ENCODE results near the gene HOATZ.

Gene HOATZ

GRCh38 chr11:111514216-111515031 is at the start of gene HOATZ:
Gene HOATZ, plus strand, starts transcription at chr11:111514778. Its CDS starts 7 bp downstream, at chr11:111514785.
- peak; percentile 72 for DNase-seq

- DNase-seq, result no peak
Measured at GRCh38 chr11:111465400-111465799, 49.2 kb upstream of the HOATZ start.

DNA sequence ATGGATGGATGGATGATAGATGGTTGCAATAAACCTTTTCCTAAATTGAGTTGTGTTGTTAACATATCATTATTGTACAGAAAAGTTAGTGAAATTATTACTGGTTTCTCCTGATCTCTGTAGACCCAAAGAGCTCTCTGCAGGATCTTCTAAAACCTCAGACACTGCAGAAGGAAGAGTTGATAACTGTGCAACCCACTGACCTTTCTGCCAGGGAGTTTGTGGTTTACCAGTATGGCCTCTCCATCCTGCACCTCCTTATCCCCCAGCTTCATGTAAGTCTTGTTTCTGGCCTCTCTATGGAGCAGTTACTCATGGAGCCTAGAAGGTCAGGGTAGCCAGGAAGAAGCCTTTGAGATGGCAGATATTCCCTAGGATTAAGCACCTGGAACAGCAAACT is 48.0 kb upstream of the HOATZ start:
- DNase-seq, result no peak

DNA sequence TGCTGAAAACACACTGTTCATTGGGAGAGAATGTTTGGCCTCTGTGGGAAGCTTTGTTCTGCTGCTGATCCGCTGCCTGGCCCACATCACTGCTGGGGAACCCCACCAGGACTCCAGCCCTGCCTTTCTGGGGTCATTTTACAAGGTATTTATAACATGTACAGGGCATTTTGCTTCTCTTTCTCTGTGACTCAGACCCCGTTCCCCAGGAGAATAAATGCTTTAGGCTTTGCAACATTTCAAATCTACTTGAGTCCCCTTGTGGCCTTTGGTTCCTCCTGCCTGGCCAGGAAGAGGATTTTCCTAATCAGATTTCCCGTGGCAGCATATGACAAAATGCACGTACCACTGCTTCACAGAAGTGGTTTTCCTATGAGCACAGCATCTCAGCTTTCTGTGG is 45.4 kb upstream of the HOATZ start:
- DNase-seq, result no peak

GRCh38 chr11:111472228-111472627 is 42.4 kb upstream of the HOATZ start:
- no peak for DNase-seq

GRCh38 chr11:111474432-111474831 is 40.1 kb upstream of the HOATZ start:
- DNase-seq, result no peak

GRCh38 chr11:111476366-111476765 is 38.2 kb upstream of the HOATZ start:
- no peak for DNase-seq

GRCh38 chr11:111476956-111477355 is 37.6 kb upstream of the HOATZ start:
- DNase-seq, result no peak

DNA sequence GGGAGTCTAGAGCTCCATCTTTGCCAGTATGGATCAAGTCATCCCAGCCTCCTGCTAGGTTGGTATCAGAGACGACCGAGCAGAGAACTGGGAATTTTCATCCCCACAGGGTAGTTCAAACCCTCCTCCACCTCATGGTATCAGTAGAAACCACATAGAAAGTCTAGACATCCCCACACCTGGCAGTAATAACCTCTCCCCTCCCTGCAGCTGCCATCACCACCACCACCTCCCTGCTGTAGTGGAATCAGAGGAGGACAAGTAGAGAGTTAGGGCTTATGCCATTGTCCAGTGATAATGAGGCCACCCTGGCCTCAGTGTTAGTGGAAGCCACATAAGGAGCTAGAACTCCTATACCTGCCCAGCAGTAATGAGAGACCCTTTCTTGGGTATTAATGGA is 36.7 kb upstream of the HOATZ start:
- DNase-seq, result no peak

- no peak for DNase-seq
Measured at GRCh38 chr11:111479666-111480065, 34.9 kb upstream of the HOATZ start.

DNA sequence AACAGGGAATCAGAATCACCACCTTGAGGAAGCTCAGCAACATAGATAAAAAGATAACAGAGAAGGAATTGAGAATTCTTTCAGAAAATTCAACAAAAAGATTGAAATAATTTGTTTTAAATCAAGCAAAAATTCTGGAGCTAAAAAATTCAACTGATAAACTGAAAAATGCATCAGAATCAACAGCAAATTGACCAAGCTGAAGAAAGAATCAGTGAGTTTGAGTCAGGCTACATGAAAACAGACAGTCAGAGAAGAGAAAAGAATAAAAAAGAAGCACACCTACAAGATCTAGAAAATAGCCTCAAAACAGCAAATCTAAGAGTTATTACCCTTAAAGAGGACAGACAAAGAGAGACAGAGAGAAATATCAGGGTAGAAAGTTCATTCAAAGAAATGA is 31.1 kb upstream of the HOATZ start:
- DNase-seq, result no peak

DNA sequence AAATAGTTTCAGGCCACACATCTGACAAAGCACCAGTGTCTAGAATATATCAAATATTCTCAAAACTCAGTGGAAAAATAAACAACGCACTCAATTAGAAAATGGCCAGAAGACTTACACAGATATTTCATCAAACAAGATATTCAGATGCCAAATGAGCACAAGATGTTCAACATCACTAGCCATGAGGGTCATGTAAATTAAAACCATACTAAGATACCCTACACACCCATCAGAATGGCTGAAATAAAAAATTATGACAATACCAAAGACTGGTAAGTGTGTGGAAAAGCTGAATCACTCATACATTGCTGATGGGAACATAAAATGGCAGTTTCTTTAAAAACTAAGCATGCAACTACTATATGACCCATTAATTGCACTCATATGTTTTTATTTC is 24.1 kb upstream of the HOATZ start:
- DNase-seq, result no peak

- no peak for DNase-seq
Measured at GRCh38 chr11:111494040-111494439, 20.5 kb upstream of the HOATZ start.

GRCh38 chr11:111499483-111499882 is 15.1 kb upstream of the HOATZ start:
- DNase-seq, result no peak

GRCh38 chr11:111500481-111500880 is 14.1 kb upstream of the HOATZ start:
- no peak for DNase-seq

DNA sequence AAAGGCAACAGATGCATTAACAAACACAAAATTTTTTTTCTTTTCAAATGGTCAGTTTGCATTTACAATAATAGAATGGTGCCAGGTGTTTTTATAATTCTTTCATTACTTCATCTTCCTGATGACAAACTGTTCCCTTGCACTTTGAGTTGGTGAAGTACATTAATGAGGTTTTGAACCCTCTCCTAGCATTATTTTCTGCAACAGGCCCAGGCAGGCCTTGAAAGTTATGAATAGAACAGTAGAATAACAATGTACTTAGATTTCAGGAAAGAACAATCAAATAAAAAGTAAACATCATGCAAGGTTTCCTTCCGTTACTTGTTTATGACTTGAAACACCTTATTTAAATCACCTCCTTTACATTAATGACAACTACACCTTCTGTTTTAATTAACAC is 12.0 kb upstream of the HOATZ start:
- no peak for DNase-seq

DNA sequence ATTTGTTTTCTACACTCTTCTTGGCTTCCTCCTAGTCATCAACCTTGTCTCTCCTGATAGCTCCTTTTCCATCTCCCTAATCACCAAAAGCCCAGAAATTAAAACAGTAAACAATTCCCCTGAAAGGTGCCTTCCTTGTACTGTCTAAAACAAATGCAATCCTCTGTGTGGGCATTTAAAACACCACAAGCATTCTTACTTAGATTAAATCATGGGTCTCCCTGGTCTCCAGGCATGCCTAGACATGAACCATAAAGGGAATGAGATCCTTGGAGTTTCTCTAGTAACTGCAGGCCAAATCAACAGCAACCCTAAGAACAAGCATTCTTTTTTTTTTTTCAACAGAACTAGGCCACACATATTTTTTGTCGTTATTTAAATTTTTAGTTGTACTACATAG is 4.3 kb upstream of the HOATZ start:
- DNase-seq, result no peak

DNA sequence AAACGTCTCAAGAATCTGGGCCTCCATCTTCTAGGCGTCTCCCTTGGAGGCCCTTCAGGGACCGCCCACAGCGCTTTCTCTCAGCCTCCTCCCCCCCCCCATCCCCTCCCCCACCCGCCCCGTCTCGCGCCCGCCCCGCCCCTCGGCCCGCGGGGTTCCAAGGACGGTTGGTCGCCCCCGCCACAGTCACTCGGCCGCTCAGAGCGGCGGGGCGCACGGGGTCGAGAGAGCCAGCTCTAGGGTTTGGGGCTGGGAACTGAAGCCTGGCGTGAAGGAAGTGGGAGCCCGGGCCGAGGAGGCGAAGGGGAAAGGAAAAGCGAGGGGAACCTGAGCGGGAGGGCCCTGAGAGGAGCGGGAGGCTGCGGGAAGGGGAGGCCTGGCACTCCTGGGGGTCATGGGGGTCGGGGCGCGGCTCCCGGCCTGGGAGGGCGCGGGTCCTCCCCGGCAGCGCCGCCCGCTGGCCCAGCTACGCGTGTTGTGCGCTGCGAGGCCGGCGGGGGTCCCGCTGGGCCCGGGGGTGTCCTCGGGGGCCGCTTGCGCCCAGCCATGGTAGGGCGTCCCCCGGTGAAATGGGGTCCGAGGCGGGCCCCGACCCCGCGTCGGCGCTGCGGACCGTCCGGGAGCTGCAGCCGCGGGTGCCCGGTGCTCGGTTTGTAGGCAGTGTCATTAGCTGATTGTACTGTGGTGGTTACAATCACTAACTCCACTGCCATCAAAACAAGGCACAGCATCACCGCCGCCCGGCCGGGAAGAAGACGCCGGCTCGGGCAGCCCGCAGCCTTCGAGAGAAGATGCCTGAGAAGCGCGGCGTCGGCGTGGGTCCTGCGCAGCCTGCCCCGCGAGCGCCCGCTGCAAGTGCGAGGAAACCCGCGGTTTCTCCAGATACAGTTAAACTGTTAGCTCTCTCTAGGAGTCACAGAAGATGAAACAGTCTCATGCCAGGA is 2.0 kb upstream of the HOATZ start, which contains the start of gene BTG4:
TSS of gene BTG4 (minus strand) at position 91 of the 944 bp plus-strand sequence. CDS start 13,610 bp downstream, outside the sequence.
- DNase-seq, result peak; percentile 67

GRCh38 chr11:111513240-111513605 is 1.4 kb upstream of the HOATZ start:
- DNase-seq, result no peak

DNA sequence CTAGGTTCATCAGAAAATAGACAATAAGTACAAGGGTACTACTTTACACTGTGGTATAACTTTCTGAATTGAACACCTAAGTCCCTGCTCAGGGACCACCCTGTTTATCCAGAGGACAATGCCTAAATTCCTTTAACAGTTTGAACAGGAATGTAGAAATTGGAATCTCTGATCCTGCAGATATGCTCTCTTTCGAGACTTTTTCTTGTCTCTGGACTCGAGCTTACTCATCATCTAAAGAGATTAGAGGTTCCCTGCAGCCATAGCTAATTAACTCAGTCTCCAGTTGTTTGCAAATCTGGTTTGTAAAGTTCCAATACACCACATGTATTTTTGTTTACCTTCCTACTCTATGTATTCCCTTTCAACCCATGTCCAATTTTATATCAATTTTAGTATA is 1.0 kb downstream of the HOATZ start:
- DNase-seq, result no peak

GRCh38 chr11:111518668-111519067 is 4.1 kb downstream of the HOATZ start:
- DNase-seq, result no peak

DNA sequence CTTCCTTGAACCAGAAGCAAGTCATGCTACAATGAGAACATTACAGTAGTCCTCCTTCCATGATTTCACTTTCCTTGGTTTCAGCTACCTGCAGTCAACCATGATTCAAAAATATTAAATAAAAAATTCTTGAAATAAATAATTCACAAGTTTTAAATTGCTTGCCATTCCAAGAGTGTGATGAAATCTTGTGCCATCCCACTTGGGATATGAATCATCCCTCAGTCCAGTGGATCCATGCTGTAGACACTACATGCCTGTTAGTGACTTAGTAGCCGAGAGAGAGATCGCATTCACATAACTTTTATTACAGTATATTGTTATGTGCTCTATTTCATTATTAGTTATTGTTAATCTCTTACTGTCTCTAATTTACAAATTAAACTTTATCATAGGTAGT is 6.0 kb downstream of the HOATZ start:
- DNase-seq, result no peak

DNA sequence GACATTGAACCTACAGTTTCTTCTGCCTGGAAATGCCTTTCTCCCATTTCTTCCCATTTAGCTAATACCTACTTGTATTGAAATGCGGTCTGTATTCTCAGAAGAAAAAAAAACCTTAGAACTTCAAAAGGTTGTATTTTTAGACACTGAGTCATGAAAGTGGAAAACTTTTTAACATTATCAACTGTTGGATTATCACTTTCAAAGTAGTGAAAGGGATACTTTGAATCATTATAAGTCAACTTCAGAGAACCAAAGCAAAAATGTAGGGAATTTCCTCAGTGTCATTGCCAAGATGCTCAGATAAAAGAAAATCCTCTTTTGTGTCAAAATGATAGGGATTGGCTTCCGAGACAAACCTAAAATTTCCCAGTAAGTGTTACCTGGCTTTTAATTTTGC is 6.6 kb downstream of the HOATZ start:
- no peak for DNase-seq

GRCh38 chr11:111522426-111522825 is 7.8 kb downstream of the HOATZ start:
- no peak for DNase-seq

Measured in activated CD8-positive, alpha-beta memory T cell treated with anti-CD3 and anti-CD28 coated beads for 24 hours (primary cell).